ENCODE data around the gene TBC1D16. TPM values are rescaled to one million over a fixed set of nuclear protein-coding genes. Genes with fewer than 3 reads are reported as not detected.

Gene TBC1D16
- total RNA-seq, 3 donors from 2014 or later: 27.1 to 92.2 (median 32.8) TPM

- H3K27me3 ChIP-seq: peaks cover 0 to 10% of the 10 kb centered on the region in 2 donors
- intact Hi-C loops (cut with DNase I; ENCODE audit: low total_unique reads): no loop called here
- no peak for TF ChIP-seq CTCF (IDR thresholded peaks at IDR 0.05)
- TF ChIP-seq POLR2A (IDR thresholded peaks at IDR 0.05): no peak
- TF ChIP-seq POLR2AphosphoS5 (IDR thresholded peaks at IDR 0.05): no peak
Measured at GRCh38 chr17:79913451-79913850, 122.2 kb downstream of the TBC1D16 start.

GRCh38 chr17:79912552-79913330, 122.9 kb downstream of the TBC1D16 start:
- DNase-seq (ENCODE audit: low spot score in 2 of 2): no peak
- H3K27me3 ChIP-seq: peaks cover 0 to 12% of the 10 kb centered on the region in 2 donors
- no peak overlapping the region for H3K4me3 ChIP-seq
- no peak for TF ChIP-seq POLR2A (IDR thresholded peaks at IDR 0.05)
- TF ChIP-seq CTCF (IDR thresholded peaks at IDR 0.05): no peak
- no peak for TF ChIP-seq POLR2AphosphoS5 (IDR thresholded peaks at IDR 0.05)
- no peak overlapping the region for H3K27ac ChIP-seq
- H3K4me1 ChIP-seq: no peaks in the 10 kb centered on the region
- no peaks in the 10 kb centered on the region for H3K36me3 ChIP-seq
- intact Hi-C loops (cut with DNase I; ENCODE audit: low total_unique reads): no loop called here
- no peaks in the 10 kb centered on the region for H3K9me3 ChIP-seq

More at GRCh38 chr17:79913451-79913850, 122.2 kb downstream of the TBC1D16 start:
- Histone ChIP-seq H3K27ac (no peak overlapping the region), H3K36me3 (no peaks in the 10 kb centered on the region), H3K4me1 (no peaks in the 10 kb centered on the region), H3K4me3 (no peak overlapping the region), H3K9me3 (no peaks in the 10 kb centered on the region)
- DNase-seq (ENCODE audit: low spot score in 2 of 2): no peak

- Histone ChIP-seq H3K36me3 (no peaks in the 10 kb centered on the region), H3K4me3 (no peak overlapping the region), H3K27me3 (peaks cover 0 to 15% of the 10 kb centered on the region in 2 donors), H3K4me1 (no peaks in the 10 kb centered on the region), H3K27ac (no peak overlapping the region), H3K9me3 (no peaks in the 10 kb centered on the region)
- DNase-seq (ENCODE audit: low spot score in 2 of 2): no peak
- no peak for TF ChIP-seq POLR2AphosphoS5 (IDR thresholded peaks at IDR 0.05)
- TF ChIP-seq POLR2A (IDR thresholded peaks at IDR 0.05): no peak
- TF ChIP-seq CTCF (IDR thresholded peaks at IDR 0.05): no peak
- intact Hi-C loops (cut with DNase I; ENCODE audit: low total_unique reads): no loop called here
Measured at GRCh38 chr17:79911430-79912399, 124.0 kb downstream of the TBC1D16 start.

- TF ChIP-seq CTCF (IDR thresholded peaks at IDR 0.05): no peak
- TF ChIP-seq POLR2AphosphoS5 (IDR thresholded peaks at IDR 0.05): no peak
- no peak for TF ChIP-seq POLR2A (IDR thresholded peaks at IDR 0.05)
- DNase-seq (ENCODE audit: low spot score in 2 of 2): no peak
- Histone ChIP-seq H3K4me1 (no peaks in the 10 kb centered on the region), H3K27me3 (peaks cover 0 to 14% of the 10 kb centered on the region in 2 donors), H3K36me3 (no peaks in the 10 kb centered on the region), H3K9me3 (no peaks in the 10 kb centered on the region), H3K27ac (no peak overlapping the region), H3K4me3 (no peak overlapping the region)
- intact Hi-C loops (cut with DNase I; ENCODE audit: low total_unique reads): no loop called here
Measured at GRCh38 chr17:79910985-79911361, 124.7 kb downstream of the TBC1D16 start.

Measured in breast epithelium (tissue), 4 donors.